KBM-7 (cell line): ENCODE measurements around the gene ECEL1.
"Not testable (repeated sequence)": the region's sequence is repeated elsewhere in the genome, so short reads cannot be mapped to it uniquely, and the experiment has no call there.

Experiments used
- DNase-seq: peaks from one replicate; pipeline ENCODE4 v3.0.0-alpha.2; 2015
- in situ Hi-C: fragments of 300-500 bp; cut with MboI; formaldehyde crosslinking; loops from 2 replicates; pipeline ENCODE4 v1.14.3; 2020; ENCODE audit warnings: low sequenced_read_pairs, low pct_unique_long_range_greater_than_20kb, mixed read lengths

The ECEL1 gene

DNA sequence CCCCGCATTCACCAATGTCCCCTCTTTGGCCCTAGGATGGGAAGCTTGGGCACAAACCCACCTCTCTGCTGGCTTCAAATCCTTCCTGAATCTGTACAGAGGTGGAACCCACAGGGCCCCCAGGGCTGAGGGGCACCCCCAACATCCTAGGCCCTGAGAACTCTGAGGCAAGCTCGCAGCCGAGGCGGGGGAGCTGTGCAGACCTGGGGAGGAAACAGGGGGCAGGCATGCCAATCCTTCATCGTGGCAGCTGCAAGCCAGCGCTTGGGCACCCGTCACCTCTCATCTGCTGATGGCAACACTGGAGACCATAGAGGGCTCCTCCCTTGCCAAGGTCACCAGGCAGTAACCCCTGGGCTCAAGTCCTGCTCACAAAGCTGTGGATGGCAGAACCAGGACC is 10.8 kb downstream of the ECEL1 start:
- in situ Hi-C loops, result no loop called here

DNA sequence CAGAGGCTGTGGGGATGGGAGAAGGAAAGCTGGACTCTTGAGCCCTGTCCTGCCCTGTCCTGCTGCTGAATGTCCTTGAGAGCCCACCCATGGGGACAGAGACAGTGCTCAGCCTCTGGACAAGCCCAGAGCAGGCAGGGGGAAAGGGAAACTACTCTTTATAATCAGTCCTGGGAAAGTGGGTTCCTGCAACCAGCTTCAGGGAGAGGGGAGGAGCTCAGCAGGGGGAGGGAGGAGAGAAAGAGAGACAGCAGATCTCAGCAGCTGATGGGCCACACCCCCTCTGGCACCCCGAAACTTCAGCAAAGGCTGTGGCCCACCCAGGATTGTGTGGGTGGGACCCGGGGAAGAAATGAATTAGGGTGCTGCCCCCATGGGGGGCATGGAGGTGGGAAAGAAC is 11.6 kb downstream of the ECEL1 start:
- no peak for DNase-seq
- in situ Hi-C loops, result no loop called here

More for the DNA sequence above, 10.8 kb downstream of the ECEL1 start:
- DNase-seq, result no peak

DNA sequence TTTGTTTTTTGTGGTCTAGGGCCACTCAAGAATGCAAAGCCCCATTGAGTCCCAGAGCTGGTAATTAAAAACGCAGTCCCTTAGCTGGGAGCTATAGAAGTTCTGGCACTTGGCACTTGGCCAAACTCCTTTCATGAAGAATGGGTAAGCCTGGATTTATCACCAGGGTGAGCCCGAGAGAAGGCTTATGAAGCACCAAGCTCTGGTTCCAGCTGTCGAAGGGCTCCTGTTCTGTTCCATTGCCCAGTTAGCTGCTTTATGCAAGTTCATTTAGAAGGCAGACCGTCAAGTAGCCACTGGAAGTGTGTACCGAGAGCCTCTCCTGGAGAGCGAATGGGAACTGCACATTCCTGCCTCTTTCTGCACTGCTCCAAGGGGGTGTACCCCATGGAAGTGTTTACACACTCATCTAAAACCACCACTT is 14.2 kb downstream of the ECEL1 start:
- in situ Hi-C loops, result no loop called here
- no peak for DNase-seq

DNA sequence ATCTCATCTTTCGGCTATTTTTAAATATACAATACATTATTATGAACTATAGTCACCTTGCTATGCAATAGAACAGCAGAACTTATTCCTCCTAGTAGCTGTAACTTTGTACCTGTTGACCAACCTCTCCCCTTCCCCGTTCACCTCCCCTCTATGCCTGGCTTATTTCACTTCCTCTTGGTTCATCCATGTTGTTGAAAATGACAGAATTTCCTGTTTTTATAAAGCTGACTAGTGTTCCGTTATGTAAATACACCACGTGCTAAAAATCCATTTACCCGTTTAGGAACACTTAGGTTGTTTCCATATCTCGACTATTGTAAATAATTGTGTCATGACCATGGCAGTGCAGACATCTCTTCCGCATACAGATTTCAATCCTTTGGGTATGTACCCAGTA is 21.4 kb downstream of the ECEL1 start:
- in situ Hi-C loops, result no loop called here
- no peak for DNase-seq

DNA sequence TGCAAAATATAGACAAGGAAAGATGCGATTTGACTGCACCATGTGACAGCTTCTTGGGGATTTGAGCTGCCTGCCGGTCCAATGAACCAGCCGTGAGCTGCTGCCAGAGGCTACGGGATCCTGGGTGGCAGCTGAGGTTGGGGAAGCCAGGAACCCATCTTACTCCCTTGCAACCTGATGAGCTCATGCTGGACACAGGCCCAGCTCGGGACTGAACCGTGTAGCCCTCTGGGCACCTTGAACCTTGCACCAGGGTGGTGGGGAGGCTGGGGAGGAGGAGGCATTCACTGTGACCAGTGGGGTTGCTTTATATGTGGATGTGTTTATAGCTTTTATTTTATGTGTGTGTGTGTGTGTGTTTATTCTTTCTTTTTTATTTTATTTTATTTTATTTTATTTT is 22.6 kb downstream of the ECEL1 start:
- DNase-seq, result no peak
- in situ Hi-C loops, result no loop called here

DNA sequence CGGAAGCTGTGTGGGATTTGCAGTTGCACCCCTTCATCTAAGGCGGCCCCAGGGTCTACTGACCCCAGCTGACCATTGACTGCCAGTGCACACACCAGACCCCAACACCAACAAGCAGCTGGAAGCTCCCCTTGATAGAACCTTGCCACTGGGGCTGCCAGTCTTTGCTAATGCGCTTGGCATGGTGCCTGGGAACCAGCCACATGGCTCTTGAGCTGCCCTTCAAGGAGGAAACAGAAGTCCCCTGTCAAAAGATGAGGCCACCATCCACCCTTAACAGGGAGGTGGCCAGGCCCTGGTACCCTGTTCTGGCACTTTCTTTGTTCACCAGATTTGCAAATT is 23.1 kb downstream of the ECEL1 start:
- in situ Hi-C loops, result no loop called here
- no peak for DNase-seq

DNA sequence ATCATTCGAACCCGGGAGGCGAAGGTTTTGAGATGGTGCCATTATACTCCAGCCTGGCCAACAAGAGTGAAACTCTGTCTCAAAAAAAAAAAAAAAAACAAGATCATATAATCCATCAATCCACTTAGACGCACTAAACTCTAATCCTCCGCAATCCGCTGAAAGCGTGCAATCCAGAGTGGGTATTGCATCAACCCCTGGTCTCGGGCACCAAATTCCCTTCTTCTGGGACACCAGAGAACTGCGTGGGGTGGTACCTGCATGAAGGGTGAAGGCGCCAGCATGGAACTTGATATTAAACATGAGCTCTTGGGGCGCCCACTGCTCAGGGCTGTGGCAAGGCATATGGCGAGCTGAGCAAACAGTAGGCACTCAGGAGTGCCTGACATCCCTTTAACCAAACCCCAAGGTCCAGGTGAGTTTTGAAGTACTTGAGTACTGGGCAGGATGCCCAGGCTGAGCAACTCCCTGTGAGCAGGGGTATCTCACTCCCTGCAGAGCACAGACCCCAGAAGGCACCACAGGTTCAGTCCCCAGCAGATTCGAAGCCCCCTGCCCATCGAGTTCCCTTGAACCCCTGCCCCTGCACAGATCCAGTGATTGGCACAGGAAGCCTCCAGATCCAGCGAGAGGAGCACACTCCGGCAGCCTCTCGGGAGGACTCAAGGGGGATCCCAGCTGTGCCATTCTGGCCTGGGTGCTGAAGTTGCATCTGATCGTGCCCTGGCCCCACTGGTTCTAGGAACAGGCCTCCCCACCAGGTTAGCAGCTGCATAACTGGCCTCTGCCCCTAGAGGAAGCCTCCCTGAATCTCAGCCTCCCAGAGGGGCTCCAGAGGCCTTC is 23.7 kb downstream of the ECEL1 start:
- no peak for DNase-seq
- in situ Hi-C loops, result no loop called here

DNA sequence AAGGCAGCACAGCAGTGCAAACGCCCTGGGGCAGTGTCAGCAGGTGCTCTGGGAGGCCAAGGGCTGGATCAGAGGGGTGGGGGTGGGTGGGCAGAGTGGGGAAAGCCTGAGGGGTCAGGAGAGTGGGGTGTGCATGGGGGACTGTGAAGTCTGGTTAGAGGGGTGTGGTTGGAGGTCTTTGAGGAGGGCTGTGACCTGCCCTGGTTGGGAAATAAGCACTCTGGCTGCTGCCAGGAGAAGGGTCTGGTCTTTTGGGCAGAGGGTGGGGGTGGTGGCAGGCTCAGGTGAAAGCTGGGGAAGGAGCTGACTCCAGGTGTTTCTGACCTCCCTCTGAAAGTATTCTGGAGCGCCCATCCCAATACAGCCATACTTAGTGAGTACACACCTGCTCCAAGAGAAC is 27.5 kb downstream of the ECEL1 start:
- no peak for DNase-seq
- in situ Hi-C loops, result no loop called here

DNA sequence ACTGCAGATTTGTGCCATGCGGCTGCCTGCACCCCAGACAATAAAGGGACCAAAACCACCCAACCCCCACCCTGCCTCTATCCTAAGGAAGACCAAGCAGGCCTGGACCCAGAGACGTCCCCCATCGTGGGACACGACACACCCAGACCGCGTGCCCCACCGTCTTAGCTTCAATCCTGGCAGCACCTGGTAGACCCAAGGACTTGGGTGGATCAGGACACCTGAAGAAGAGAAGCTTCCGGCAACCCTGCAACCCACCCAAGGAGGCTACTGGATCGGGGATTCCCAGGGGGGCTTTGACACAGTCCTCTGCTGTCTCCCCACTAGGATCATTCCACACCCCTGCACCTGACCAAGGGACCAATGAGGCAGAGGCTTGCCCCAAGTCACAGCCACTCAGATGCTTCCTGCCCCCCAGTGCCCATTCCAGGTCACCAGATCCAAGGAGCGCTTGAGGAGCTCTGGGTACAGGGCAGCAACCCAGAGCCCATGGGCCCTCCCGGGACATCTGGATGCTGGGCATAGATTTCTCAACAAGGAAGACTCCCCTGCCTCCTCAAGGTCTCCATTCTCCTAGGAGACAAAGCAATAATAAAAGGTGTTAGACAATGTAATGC is 28.1 kb downstream of the ECEL1 start:
- in situ Hi-C loops, result no loop called here
- DNase-seq, result no peak

DNA sequence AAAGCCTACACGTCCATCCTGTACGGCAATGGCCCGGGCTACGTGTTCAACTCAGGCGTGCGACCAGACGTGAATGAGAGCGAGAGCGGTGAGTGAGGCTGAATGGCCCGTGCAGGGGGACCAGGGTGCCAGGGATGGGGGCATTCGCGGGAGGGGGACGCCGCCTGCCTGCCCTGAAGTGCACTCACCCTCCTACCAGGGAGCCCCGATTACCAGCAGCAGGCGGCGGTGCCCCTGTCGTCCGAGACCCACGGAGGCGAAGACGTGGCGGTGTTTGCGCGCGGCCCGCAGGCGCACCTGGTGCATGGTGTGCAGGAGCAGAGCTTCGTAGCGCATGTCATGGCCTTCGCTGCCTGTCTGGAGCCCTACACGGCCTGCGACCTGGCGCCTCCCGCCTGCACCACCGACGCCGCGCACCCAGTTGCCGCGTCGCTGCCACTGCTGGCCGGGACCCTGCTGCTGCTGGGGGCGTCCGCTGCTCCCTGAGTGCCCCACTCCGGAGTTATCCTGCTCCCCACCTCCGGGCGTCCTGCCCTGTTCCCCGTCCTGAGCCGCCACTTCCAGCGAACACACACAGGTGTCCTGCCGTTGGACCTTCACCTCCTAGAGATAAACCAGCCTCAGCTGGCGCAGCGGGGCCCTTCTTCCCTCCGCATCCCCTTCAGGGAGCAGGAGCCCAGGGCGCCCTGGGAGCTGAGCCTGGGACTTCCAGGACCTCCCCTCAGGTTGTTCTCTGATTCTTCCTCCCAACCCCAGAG is 28.8 kb downstream of the ECEL1 start:
- in situ Hi-C loops, result no loop called here
- DNase-seq, result no peak

DNA sequence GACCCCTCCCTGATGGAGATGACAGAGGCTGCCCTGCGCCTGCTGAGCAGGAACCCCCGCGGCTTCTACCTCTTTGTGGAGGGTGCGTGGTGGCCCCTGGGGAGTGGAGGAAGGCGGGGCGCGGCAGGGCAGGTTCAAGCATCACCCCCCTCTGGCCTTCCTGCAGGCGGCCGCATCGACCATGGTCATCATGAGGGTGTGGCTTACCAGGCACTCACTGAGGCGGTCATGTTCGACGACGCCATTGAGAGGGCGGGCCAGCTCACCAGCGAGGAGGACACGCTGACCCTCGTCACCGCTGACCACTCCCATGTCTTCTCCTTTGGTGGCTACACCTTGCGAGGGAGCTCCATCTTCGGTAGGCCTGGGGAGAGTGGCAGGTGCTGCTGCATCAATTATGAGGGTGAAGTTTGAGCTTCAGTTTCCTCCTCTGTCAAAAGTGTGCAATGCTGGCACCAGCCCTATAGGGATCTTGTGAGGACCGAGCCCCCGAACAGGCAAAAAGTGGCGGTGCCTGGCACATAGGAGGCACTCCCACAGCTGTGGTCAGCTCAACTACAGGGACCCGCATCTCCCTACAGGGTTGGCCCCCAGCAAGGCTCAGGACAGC is 29.5 kb downstream of the ECEL1 start:
- in situ Hi-C loops, result no loop called here
- DNase-seq, result no peak

DNA sequence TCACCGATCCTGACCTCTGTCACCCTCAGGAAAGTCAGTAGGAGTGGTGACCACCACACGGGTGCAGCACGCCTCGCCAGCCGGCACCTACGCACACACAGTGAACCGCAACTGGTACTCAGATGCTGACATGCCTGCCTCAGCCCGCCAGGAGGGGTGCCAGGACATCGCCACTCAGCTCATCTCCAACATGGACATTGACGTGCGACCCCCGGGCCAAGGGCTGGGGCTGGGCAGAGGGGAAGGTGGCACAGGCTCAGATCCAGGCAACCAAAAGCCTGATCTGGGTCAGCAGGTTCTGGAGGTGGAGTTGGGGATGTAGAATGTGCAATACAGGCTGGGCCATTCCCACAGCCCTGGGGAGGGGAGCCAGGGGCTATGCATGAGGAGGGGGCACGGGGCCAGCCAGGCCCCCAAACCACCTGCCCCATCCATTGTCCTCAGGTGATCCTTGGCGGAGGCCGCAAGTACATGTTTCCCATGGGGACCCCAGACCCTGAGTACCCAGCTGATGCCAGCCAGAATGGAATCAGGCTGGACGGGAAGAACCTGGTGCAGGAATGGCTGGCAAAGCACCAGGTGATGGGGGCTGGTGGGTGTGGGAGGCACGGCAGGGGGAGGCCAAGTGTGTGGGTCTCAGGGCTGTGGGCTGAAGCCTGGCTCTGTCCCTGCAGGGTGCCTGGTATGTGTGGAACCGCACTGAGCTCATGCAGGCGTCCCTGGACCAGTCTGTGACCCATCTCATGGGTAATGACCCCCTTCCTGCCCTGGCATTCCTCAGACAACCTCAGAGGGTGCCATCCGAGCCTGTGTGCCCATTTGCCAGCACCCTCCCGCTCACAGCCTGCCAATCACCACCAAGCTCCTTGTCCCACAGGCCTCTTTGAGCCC is 30.3 kb downstream of the ECEL1 start:
- in situ Hi-C loops, result no loop called here

DNA sequence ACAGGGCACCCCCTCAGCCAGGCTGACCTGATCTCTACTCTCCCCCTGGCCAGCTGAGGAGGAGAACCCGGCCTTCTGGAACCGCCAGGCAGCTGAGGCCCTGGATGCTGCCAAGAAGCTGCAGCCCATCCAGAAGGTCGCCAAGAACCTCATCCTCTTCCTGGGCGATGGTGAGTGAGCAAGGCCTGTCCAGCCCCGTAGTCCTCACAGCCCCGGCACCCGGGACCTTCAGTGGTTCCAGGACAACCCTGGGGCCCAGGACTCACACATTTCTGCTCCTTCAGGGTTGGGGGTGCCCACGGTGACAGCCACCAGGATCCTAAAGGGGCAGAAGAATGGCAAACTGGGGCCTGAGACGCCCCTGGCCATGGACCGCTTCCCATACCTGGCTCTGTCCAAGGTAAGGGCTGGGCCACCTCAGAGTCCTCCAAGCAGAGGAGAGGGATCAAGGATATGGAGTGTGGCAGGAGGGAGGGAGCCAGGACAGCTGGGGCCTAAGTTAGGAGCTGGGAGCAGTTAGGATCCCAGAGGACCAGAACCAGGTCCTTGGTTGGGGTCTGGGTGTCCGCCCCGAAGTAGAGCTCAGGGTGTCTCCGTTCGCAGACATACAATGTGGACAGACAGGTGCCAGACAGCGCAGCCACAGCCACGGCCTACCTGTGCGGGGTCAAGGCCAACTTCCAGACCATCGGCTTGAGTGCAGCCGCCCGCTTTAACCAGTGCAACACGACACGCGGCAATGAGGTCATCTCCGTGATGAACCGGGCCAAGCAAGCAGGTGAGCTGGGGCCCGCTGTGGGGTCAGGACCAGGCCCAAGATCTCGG is 31.1 kb downstream of the ECEL1 start:
- in situ Hi-C loops, result no loop called here
- no peak for DNase-seq

More for the DNA sequence above, 30.3 kb downstream of the ECEL1 start:
- DNase-seq, result no peak

DNA sequence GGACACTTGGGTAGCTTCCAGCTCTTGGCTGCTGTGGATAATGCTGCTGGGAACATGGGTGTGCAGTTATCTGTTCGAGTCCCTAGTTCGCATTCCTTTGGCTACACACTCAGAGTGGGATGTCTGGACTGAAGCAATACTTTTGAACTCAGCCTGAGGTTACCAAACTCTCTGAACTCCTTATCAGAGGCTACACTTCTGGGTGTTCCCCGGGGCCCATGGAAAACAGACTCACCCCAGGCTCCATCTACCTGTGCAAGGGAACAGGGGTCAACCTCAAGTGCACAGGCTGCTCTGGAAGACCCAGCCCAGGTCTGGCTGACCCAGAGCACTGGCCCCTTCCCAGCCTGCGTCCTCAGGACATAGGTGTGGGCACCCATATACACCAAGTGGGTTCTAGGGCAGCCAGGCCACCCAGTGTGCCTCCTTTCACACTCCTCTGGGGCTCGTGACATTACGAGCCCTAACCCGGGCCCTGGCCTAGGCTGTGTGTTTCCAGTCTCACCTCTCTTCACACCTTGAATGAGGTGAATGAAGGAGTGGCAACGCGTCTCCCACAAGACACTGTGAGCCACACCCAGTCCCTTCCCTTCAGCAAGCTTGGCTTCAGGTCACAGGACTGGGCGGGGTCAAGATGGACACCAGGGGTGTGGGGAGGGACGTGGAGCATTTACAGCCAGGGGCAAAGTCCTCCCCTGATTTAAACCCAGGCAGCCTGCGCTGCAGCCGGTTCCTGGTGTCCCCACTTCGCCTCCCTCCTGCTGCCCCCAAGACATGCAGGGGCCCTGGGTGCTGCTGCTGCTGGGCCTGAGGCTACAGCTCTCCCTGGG is 32.0 kb downstream of the ECEL1 start, which contains the start of gene ALPI:
ALPI (plus strand) TSS at position 728 of the 830 bp plus-strand sequence; CDS start at position 775, 47 bp downstream.
- in situ Hi-C loops, result no loop called here

DNA sequence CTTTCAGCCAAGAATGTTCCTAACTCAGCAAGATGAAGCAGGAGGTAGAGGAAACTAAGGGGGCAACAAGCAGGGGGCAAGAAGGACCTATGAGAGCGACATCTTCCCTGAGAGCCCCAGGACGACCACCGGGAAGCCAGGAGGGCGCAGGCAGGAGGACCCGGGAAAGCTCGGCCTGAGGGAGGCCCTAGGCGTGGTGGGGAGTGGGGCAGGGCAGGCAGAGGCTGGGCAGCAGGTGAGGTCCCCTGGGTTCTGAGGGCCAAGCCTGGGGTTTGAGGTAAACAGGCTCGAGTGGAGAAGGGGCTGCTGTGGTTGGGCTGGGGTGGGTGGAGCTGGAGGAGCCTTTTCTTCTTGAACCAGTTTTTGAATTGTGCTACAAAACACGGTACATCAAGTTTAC is 33.0 kb downstream of the ECEL1 start:
- no peak for DNase-seq
- in situ Hi-C loops, result no loop called here

More for the DNA sequence above, 32.0 kb downstream of the ECEL1 start, which contains the start of gene ALPI:
- DNase-seq, result no peak

DNA sequence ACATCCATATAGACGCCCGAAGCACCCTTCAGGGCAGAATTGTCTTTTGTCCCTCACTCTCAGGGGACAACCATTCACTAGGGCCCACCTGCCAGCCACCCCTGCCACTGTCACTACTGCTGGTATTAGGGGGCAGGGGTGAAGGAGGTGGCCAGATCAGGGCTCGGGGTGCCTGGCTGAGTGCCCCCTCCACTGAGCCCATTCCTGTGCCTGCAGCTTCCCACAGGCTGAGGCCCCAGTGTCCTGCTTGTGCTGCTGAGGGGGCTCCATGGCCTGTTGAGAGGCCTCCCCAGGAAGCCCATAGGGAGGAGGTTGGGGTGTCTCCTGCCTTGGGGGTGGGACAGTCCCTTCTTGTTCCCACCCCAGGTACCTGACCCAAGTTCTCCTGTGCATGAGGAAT is 36.0 kb downstream of the ECEL1 start:
- in situ Hi-C loops, DNase-seq: not testable (repeated sequence)

DNA sequence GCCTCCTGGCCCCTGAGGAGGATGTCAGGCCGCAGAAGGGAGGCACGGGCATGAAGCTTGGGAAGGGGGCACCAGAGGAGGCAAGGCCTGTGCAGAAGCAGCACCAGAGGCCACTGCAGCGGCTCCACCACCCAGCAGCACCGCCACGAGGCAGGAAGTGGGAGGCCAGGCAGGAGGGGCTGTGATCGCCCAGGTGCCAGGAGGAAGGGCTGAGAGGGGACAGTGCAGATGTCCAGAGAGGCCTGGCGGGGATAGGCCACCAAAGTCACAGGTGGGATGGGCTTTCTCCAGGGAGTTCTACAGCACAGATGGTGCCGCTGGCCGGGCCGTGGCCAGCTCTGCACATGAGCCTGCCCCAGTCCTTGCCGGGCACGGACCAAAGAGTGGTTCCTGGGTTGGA is 37.7 kb downstream of the ECEL1 start:
- no peak for DNase-seq
- in situ Hi-C loops, result no loop called here
